Prostate gland (tissue), 2 donors: ENCODE data around the gene ARHGAP45. TPM values are rescaled to one million over a fixed set of nuclear protein-coding genes. Genes with fewer than 3 reads are reported as not detected.

Experiments used
- DNase-seq: peaks from one replicate; pipeline ENCODE4 v3.0.0-alpha.2; 2019; ENCODE audit warnings: low spot score
- H3K27ac ChIP-seq, 2 donors: fragments of 200-600 bp; sonication (generic); 2 replicates each; pipeline ENCODE4 v1.5.1; 2017 to 2019
- H3K27me3 ChIP-seq: fragments of 200-600 bp; sonication (generic); replicated peaks from 2 replicates; pipeline ENCODE4 v1.5.1; 2019; ENCODE audit not compliant: insufficient read depth
- H3K36me3 ChIP-seq, 2 donors: fragments of 200-600 bp; sonication (generic); 1 replicate in 1 of 2; 2 replicates in 1 of 2; pipeline versions ENCODE4 v1.5.1 to v1.8.1; 2017 to 2019
- H3K4me1 ChIP-seq: fragments of 200-600 bp; sonication (generic); replicated peaks from 2 replicates; pipeline ENCODE4 v1.5.1; 2019
- H3K4me3 ChIP-seq, 2 donors: fragments of 200-600 bp; sonication (generic); 2 replicates each; pipeline ENCODE4 v1.5.1; 2017 to 2019
- H3K9me3 ChIP-seq: fragments of 200-600 bp; sonication (generic); 2 replicates; pipeline ENCODE4 v1.5.1; 2017
- CTCF ChIP-seq, 4 experiments: fragments of 200-600 bp in 2 of 4; fragments of 450-650 bp in 2 of 4; sonication (generic) in 2 of 4; IDR thresholded peaks; 1 replicate in 3 of 4; 2 replicates in 1 of 4; pipeline ENCODE4 v1.5.1; 2016 to 2019; ENCODE audit warnings: antibody characterized with exemption in 4 of 4, mild to moderate bottlenecking in 2 of 4, moderate library complexity in 2 of 4
- POLR2A ChIP-seq: fragments of 450-650 bp; IDR thresholded peaks from one replicate; pipeline ENCODE4 v1.6.1; 2016; ENCODE audit warnings: antibody characterized with exemption, mild to moderate bottlenecking
- POLR2AphosphoS5 ChIP-seq: sonication (generic); formaldehyde crosslinking; IDR thresholded peaks from one replicate; pipeline ENCODE4 v1.6.1; 2017; ENCODE audit warnings: antibody characterized with exemption
- WGBS: methylation state at CpG from one replicate; pipeline ENCODE4 v1.1.5; 2018; 5-methylcytosine and 5-hydroxymethylcytosine counted together
- intact Hi-C: fragments of 100-400 bp; cut with DNase I; formaldehyde crosslinking; loops from one replicate; pipeline ENCODE4 v1.14.2; 2022
- total RNA-seq, 2 donors: library from RNA; depleted of rRNA; stranded (reverse); fragments of >200 nt; gene quantifications; one replicate each; pipeline ENCODE4 v1.1.0, GENCODE V29; 2016

ARHGAP45 gene
- total RNA-seq, 2 donors from 2014 or later = 8.9 to 26.2 TPM

DNA sequence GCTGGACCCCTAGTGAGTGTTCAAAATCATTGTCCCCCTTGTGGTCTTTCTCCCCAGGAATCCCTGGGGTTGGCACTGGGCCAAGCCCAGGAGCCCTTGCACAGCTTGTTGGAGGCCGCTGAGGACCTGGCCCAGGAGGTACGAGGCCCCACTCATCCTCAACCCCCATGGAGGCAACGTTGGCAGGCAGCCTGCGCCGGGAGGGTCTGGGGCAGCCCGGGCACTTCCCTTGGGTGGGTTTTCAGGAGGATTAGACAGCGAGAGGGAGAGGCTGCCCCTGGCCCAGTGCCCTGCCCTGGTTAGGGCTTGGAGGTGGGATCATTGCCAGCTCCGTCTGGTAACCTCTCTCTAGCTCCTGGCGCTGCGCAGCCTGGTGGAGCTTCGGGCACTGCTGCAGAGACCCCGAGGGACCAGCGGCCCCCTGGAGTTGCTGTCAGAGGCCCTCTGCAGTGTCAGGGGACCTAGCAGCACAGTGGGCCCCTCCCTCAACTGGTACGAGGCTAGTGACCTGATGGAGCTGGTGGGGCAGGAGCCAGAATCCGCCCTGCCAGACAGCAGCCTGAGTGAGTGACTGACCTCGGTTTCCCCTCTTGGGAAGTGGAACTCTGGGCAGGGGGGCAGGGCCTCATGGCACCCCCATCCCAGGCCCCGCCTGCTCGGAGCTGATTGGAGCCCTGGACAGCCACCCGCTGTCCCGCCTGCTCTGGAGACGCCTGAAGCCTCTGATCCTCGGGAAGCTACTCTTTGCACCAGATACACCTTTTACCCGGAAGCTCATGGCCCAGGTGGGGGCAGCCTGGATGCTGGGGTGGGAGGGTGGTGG is 24.1 kb upstream of the ARHGAP45 start:
- Histone ChIP-seq H3K4me3 (no peak overlapping the region), H3K36me3 (no peaks in the 10 kb centered on the region), H3K9me3 (no peaks in the 10 kb centered on the region), H3K27me3 (no peaks in the 10 kb centered on the region), H3K27ac (no peak overlapping the region), H3K4me1 (peaks cover 3% of the 10 kb centered on the region)
- 73% methylated on average over 23 of the region's 23 CpGs for WGBS
- intact Hi-C loops = no loop called here
- DNase-seq = no peak
- TF ChIP-seq POLR2A (no peak), CTCF (IDR thresholded peaks at IDR 0.05) (no peak), POLR2AphosphoS5 (no peak)

GRCh38 chr19:1045247-1045603 is 21.7 kb upstream of the ARHGAP45 start:
- DNase-seq = no peak
- intact Hi-C loops = no loop called here
- Histone ChIP-seq H3K4me3 (no peak overlapping the region), H3K4me1 (no peaks in the 10 kb centered on the region), H3K27ac (no peak overlapping the region), H3K36me3 (no peaks in the 10 kb centered on the region), H3K9me3 (no peaks in the 10 kb centered on the region), H3K27me3 (no peaks in the 10 kb centered on the region)
- TF ChIP-seq CTCF (IDR thresholded peaks at IDR 0.05) (no peak), POLR2AphosphoS5 (no peak), POLR2A (no peak)
- WGBS = 84% methylated on average over 10 of the region's 10 CpGs

DNA sequence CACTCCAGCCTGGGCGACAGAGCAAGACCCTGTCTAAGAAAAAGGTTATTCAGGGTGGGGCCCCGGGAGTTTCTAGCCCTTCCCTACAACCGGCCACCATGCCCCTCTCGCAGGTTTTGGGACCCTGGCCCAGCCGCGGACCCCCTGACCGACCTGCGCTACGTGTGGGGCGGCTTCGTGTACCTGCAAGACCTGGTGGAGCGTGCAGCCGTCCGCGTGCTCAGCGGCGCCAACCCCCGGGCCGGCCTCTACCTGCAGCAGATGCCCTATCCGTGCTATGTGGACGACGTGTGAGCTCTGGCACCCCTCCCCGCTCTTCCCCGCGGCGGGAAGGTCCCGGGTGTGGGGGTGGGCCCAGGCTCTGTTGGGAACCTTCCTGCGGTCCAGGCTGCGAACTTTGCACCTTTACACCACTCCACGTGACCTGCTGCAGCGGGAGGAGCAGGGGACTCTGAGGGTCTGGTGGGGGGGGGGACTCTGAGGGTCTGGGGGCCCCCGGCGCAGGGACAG is 20.8 kb upstream of the ARHGAP45 start:
- 92% methylated on average over 24 of the region's 33 CpGs for WGBS
- Histone ChIP-seq H3K27me3 (no peaks in the 10 kb centered on the region), H3K36me3 (no peaks in the 10 kb centered on the region), H3K9me3 (no peaks in the 10 kb centered on the region), H3K4me1 (no peaks in the 10 kb centered on the region), H3K4me3 (no peak overlapping the region), H3K27ac (no peak overlapping the region)
- no peak for TF ChIP-seq CTCF (IDR thresholded peaks at IDR 0.05)
- TF ChIP-seq POLR2AphosphoS5 = no peak
- TF ChIP-seq POLR2A = no peak
- no peak for DNase-seq
- intact Hi-C loops = no loop called here

- H3K9me3 ChIP-seq = no peaks in the 10 kb centered on the region
- 93% methylated on average over 70 of the region's 77 CpGs for WGBS
- no peak overlapping the region for H3K4me3 ChIP-seq
- H3K36me3 ChIP-seq = no peaks in the 10 kb centered on the region
- intact Hi-C loops = no loop called here
- H3K27me3 ChIP-seq = no peaks in the 10 kb centered on the region
- DNase-seq = no peak
- no peaks in the 10 kb centered on the region for H3K4me1 ChIP-seq
- no peak overlapping the region for H3K27ac ChIP-seq
- no peak for TF ChIP-seq POLR2A
- no peak for TF ChIP-seq POLR2AphosphoS5
- TF ChIP-seq CTCF (IDR thresholded peaks at IDR 0.05) = no peak
Observed at GRCh38 chr19:1046836-1047695, 19.9 kb upstream of the ARHGAP45 start.
